Cortex of kidney (tissue), 1 donor: Measurements from ENCODE around the gene ELP4.

ENCODE experiments used
- DNase-seq: peaks from one replicate; lab custom pipeline; 2025; lab: John Stamatoyannopoulos, UW

The ELP4 gene

GRCh38 chr11:31780078-31780477 is 270.5 kb downstream of the ELP4 start:
- no peak for DNase-seq

- no peak for DNase-seq
Observed at GRCh38 chr11:31780480-31780971, 271.0 kb downstream of the ELP4 start.

GRCh38 chr11:31782257-31782656 is 272.7 kb downstream of the ELP4 start:
- no peak for DNase-seq

- DNase-seq = no peak
Observed at GRCh38 chr11:31783252-31783651, 273.7 kb downstream of the ELP4 start.

- DNase-seq = no peak
Observed at GRCh38 chr11:31784611-31785010, 275.0 kb downstream of the ELP4 start.

GRCh38 chr11:31786996-31787685 is 277.6 kb downstream of the ELP4 start:
- DNase-seq = no peak

GRCh38 chr11:31788085-31788484 is 278.5 kb downstream of the ELP4 start:
- DNase-seq = no peak

- DNase-seq = no peak
Observed at GRCh38 chr11:31790649-31791048, 281.1 kb downstream of the ELP4 start.

- DNase-seq = no peak
Observed at GRCh38 chr11:31792036-31792435, 282.5 kb downstream of the ELP4 start.

- no peak for DNase-seq
Observed at GRCh38 chr11:31792456-31792855, 282.9 kb downstream of the ELP4 start.

- DNase-seq = no peak
Observed at GRCh38 chr11:31793264-31793663, 283.7 kb downstream of the ELP4 start.

- DNase-seq = no peak
Observed at GRCh38 chr11:31794548-31794947, 285.0 kb downstream of the ELP4 start.

- no peak for DNase-seq
Observed at GRCh38 chr11:31795706-31796498, 286.3 kb downstream of the ELP4 start.

GRCh38 chr11:31796499-31797189 is 287.1 kb downstream of the ELP4 start:
- DNase-seq = no peak

- no peak for DNase-seq
Observed at GRCh38 chr11:31797190-31798056, 287.9 kb downstream of the ELP4 start.

GRCh38 chr11:31798057-31798553 is 288.5 kb downstream of the ELP4 start:
- DNase-seq = no peak

- no peak for DNase-seq
Observed at GRCh38 chr11:31798554-31799434, 289.2 kb downstream of the ELP4 start.

GRCh38 chr11:31799435-31800397 is 290.1 kb downstream of the ELP4 start:
- no peak for DNase-seq
